ENCODE measurements around the gene CACNA1B. TPM values are rescaled to one million over a fixed set of nuclear protein-coding genes. Genes with fewer than 3 reads are reported as not detected.

The CACNA1B gene
- total RNA-seq, 1 donor from 2014 or later = 3.1 TPM

- H3K4me1 Mint-ChIP-seq = peaks cover 4% of the 10 kb centered on the region
- no peak for DNase-seq (ENCODE audit: low read depth, low spot score)
- H3K36me3 Mint-ChIP-seq (ENCODE audit: low read depth) = peaks cover 4% of the 10 kb centered on the region
- no peaks in the 10 kb centered on the region for H3K27me3 Mint-ChIP-seq (ENCODE audit: low read depth)
- peaks cover 13% of the 10 kb centered on the region for H3K9me3 Mint-ChIP-seq
- H3K4me3 Mint-ChIP-seq = no peak overlapping the region
- peak overlapping the region; percentile 12 for H3K27ac Mint-ChIP-seq (ENCODE audit: unreplicated experiment)
- TF ChIP-seq, protein P1, sequence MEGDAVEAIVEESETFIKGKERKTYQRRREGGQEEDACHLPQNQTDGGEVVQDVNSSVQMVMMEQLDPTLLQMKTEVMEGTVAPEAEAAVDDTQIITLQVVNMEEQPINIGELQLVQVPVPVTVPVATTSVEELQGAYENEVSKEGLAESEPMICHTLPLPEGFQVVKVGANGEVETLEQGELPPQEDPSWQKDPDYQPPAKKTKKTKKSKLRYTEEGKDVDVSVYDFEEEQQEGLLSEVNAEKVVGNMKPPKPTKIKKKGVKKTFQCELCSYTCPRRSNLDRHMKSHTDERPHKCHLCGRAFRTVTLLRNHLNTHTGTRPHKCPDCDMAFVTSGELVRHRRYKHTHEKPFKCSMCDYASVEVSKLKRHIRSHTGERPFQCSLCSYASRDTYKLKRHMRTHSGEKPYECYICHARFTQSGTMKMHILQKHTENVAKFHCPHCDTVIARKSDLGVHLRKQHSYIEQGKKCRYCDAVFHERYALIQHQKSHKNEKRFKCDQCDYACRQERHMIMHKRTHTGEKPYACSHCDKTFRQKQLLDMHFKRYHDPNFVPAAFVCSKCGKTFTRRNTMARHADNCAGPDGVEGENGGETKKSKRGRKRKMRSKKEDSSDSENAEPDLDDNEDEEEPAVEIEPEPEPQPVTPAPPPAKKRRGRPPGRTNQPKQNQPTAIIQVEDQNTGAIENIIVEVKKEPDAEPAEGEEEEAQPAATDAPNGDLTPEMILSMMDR (conservative IDR thresholded peaks at IDR 0.05) = no peak
Observed at GRCh38 chr9:138098116-138098907, 220.7 kb downstream of the CACNA1B start.

- Mint-ChIP-seq H3K27ac (ENCODE audit: unreplicated experiment) (peak overlapping the region; percentile 78), H3K36me3 (ENCODE audit: low read depth) (no peaks in the 10 kb centered on the region), H3K4me1 (peaks cover 4% of the 10 kb centered on the region), H3K9me3 (peaks cover 8% of the 10 kb centered on the region), H3K27me3 (ENCODE audit: low read depth) (no peaks in the 10 kb centered on the region), H3K4me3 (no peak overlapping the region)
- TF ChIP-seq, protein P1 (conservative IDR thresholded peaks at IDR 0.05) = no peak
- no peak for DNase-seq (ENCODE audit: low read depth, low spot score)
Observed at GRCh38 chr9:138098908-138099791, 221.6 kb downstream of the CACNA1B start.

GRCh38 chr9:138099803-138100598 is 222.4 kb downstream of the CACNA1B start:
- Mint-ChIP-seq H3K4me1 (peaks cover 4% of the 10 kb centered on the region), H3K36me3 (ENCODE audit: low read depth) (no peaks in the 10 kb centered on the region), H3K27ac (ENCODE audit: unreplicated experiment) (peak overlapping the region; percentile 78), H3K9me3 (peaks cover 8% of the 10 kb centered on the region), H3K4me3 (no peak overlapping the region), H3K27me3 (ENCODE audit: low read depth) (no peaks in the 10 kb centered on the region)
- TF ChIP-seq, protein P1 (conservative IDR thresholded peaks at IDR 0.05) = no peak
- no peak for DNase-seq (ENCODE audit: low read depth, low spot score)

- Mint-ChIP-seq H3K4me1 (peaks cover 4% of the 10 kb centered on the region), H3K27ac (ENCODE audit: unreplicated experiment) (no peak overlapping the region), H3K4me3 (no peak overlapping the region), H3K27me3 (ENCODE audit: low read depth) (no peaks in the 10 kb centered on the region), H3K36me3 (ENCODE audit: low read depth) (no peaks in the 10 kb centered on the region), H3K9me3 (peaks cover 2% of the 10 kb centered on the region)
- no peak for DNase-seq (ENCODE audit: low read depth, low spot score)
- TF ChIP-seq, protein P1 (conservative IDR thresholded peaks at IDR 0.05) = no peak
Observed at GRCh38 chr9:138100711-138101350, 223.2 kb downstream of the CACNA1B start.

Data from neural crest cell (in vitro differentiated cells).